Heart left ventricle (tissue), 16 donors: ENCODE measurements around the gene HIPK2. TPM values are rescaled to one million over a fixed set of nuclear protein-coding genes. Genes with fewer than 3 reads are reported as not detected.
A peak's percentile ranks its signal among the peaks of the same experiment; 100 is the strongest.

Source experiments
- ATAC-seq, 4 donors: fragments of 200-7000 bp; cut with Tn5 transposase; one replicate each; pipeline ENCODE4 v1.9.1; 2020 to 2022; ENCODE audit warnings: moderate library complexity in 4 of 4, mild to moderate bottlenecking in 3 of 4, moderate number of reproducible peaks in 1 of 4
- DNase-seq, 5 donors: peaks; one replicate each; pipeline ENCODE4 v3.0.0-alpha.2; 2020
- H3K27ac ChIP-seq, 12 donors: fragments of 200-600 bp; sonication (generic) in 4 of 12; one replicate each; pipeline versions ENCODE4 v1.5.0 to v1.8.0; 2016 to 2022; ENCODE audit warnings: mild to moderate bottlenecking in 2 of 12
- H3K27me3 ChIP-seq, 9 donors: fragments of 200-600 bp; sonication (generic) in 2 of 9; one replicate each; pipeline versions ENCODE4 v1.5.1 to v1.8.0; 2016 to 2022; ENCODE audit warnings: mild to moderate bottlenecking in 3 of 9
- H3K36me3 ChIP-seq, 9 donors: fragments of 200-600 bp; sonication (generic) in 2 of 9; one replicate each; pipeline versions ENCODE4 v1.5.0 to v1.8.0; 2018 to 2022; ENCODE audit warnings: mild to moderate bottlenecking in 2 of 9
- H3K4me1 ChIP-seq, 12 donors: fragments of 200-600 bp; sonication (generic) in 4 of 12; one replicate each; pipeline versions ENCODE4 v1.5.0 to v1.8.0; 2016 to 2022; ENCODE audit warnings: mild to moderate bottlenecking in 3 of 12
- H3K4me3 ChIP-seq, 12 donors: fragments of 200-600 bp; sonication (generic) in 4 of 12; one replicate each; pipeline versions ENCODE4 v1.5.0 to v1.8.0; 2017 to 2022; ENCODE audit warnings: mild to moderate bottlenecking in 9 of 12, moderate library complexity in 4 of 12
- H3K9me3 ChIP-seq, 12 donors: fragments of 200-600 bp; sonication (generic) in 4 of 12; one replicate each; pipeline versions ENCODE4 v1.5.0 to v1.8.0; 2016 to 2022; ENCODE audit warnings: mild to moderate bottlenecking in 1 of 12
- POLR2A ChIP-seq, 2 donors: fragments of 450-650 bp; IDR thresholded peaks; one replicate each; pipeline ENCODE4 v1.6.1; 2017; ENCODE audit warnings: antibody characterized with exemption in 2 of 2, mild to moderate bottlenecking in 2 of 2, moderate library complexity in 2 of 2
- WGBS, 4 donors: extraction: QIAGEN DNeasy Blood & Tissue Kit in 2 of 4; methylation state at CpG; one replicate each; pipeline versions ENCODE4 v1.1.5 to v1.1.7; 2013 to 2018; 5-methylcytosine and 5-hydroxymethylcytosine counted together
- intact Hi-C, 10 donors: fragments of 100-400 bp; cut with DNase I; formaldehyde crosslinking; loops; one replicate each; pipeline versions ENCODE4 v1.11.1 to v1.14.2; 2022
- polyA plus RNA-seq, 2 donors: library from polyadenylated mRNA; stranded (reverse); fragments of 200-250 nt; gene quantifications; one replicate each; pipeline ENCODE4 v1.2.3, GENCODE V29; 2013
- total RNA-seq, 9 donors: library from RNA; depleted of rRNA in 2 of 9; stranded (reverse); fragments of >200 nt in 2 of 9; fragmentation: NEBNext Ultra II Directional in 3 of 9; extraction: Animal tissue kit (Norgen Biotek cat#: 25700) in 3 of 9; gene quantifications; one replicate each; pipeline versions ENCODE4 v1.1.0 to v1.2.4, GENCODE V29; 2016 to 2023
- TF ChIP-seq, protein P1 (sequence below), 12 donors: fragments of 200-600 bp; sonication (generic) in 4 of 12; IDR thresholded peaks; one replicate each; pipeline versions ENCODE4 v1.5.0 to v1.8.0; 2018 to 2022; ENCODE audit warnings: antibody characterized with exemption in 12 of 12, mild to moderate bottlenecking in 5 of 12
- donor health status: ischemic (EF 13 %, LVEDD 7.1; RV severe dilation, severe dysfunction).
- donor health status: healthy with polysubstance abuse.
- donor health status: DM: no; HTN: yes; CAD: no.
- donor health status: DM: no; HTN: no; CAD: no.
- donor health status: ischemic (EF 25% LVEDD 6.9; RV normal size, moderate dysfunction).
- donor health status: ischemic (EF 25% LVEDD 5.7; RV mildly dilated, moderate dysfunction).
- donor health status: healthy.
- donor health status: DM: yes; HTN: yes; CAD: no.
- donor health status: ischemic (EF 35%, LVEDD 5.7; RV mildly dilated, moderate dysfunction).
- donor health status: nonischemic (EF 11% LVEDD 7.7; RV severe dilation, severe dysfunction).
- donor health status: DM: yes; HTN: yes; CAD: no.
- donor health status: PGD.
- donor health status: ischemic (EF 29% LVEDD 5.4; RV normal size, mild dysfunction).
- donor health status: nonischemic (EF 23%, LVEDD 6.1; RV moderate dilation, normal function).

Gene HIPK2
- total and polyA plus RNA-seq, 11 donors = 43.2 to 244 (median 143) TPM

- ATAC-seq = peak; percentile 40 to 79 (median 73)
- TF ChIP-seq, protein P1, sequence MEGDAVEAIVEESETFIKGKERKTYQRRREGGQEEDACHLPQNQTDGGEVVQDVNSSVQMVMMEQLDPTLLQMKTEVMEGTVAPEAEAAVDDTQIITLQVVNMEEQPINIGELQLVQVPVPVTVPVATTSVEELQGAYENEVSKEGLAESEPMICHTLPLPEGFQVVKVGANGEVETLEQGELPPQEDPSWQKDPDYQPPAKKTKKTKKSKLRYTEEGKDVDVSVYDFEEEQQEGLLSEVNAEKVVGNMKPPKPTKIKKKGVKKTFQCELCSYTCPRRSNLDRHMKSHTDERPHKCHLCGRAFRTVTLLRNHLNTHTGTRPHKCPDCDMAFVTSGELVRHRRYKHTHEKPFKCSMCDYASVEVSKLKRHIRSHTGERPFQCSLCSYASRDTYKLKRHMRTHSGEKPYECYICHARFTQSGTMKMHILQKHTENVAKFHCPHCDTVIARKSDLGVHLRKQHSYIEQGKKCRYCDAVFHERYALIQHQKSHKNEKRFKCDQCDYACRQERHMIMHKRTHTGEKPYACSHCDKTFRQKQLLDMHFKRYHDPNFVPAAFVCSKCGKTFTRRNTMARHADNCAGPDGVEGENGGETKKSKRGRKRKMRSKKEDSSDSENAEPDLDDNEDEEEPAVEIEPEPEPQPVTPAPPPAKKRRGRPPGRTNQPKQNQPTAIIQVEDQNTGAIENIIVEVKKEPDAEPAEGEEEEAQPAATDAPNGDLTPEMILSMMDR (IDR thresholded peaks at IDR 0.05) = no peak
- no peak for TF ChIP-seq POLR2A (IDR thresholded peaks at IDR 0.05)
- WGBS, 4 donors = 36 to 52% (median 43%) methylated on average over 1 of the region's 1 CpG
Measured at GRCh38 chr7:139598642-139599041, 179.2 kb downstream of the HIPK2 start.

GRCh38 chr7:139597028-139597427, 180.8 kb downstream of the HIPK2 start:
- peaks cover 0 to 18% (median 0%) of the 10 kb centered on the region in 12 donors for H3K4me1 ChIP-seq
- H3K36me3 ChIP-seq = peaks cover 7 to 100% (median 100%) of the 10 kb centered on the region in 9 donors
- H3K27me3 ChIP-seq = no peaks in the 10 kb centered on the region
- no peak overlapping the region for H3K4me3 ChIP-seq
- ATAC-seq = no peak
- 89 to 94% (median 92%) methylated on average over 5 of the region's 5 CpGs for WGBS, 4 donors
- H3K27ac ChIP-seq = no peak overlapping the region
- TF ChIP-seq, protein P1 (IDR thresholded peaks at IDR 0.05) = no peak
- TF ChIP-seq POLR2A (IDR thresholded peaks at IDR 0.05) = no peak
- no peak for DNase-seq
- H3K9me3 ChIP-seq = no peaks in the 10 kb centered on the region
- intact Hi-C loops = no loop called here

More at GRCh38 chr7:139598642-139599041, 179.2 kb downstream of the HIPK2 start:
- H3K27ac ChIP-seq = peak overlapping the region in 2 of 12 donors; percentile 8 to 22
- H3K9me3 ChIP-seq = no peaks in the 10 kb centered on the region
- H3K27me3 ChIP-seq = no peaks in the 10 kb centered on the region
- H3K4me1 ChIP-seq = peaks cover 0 to 32% (median 0%) of the 10 kb centered on the region in 12 donors
- H3K4me3 ChIP-seq = no peak overlapping the region
- intact Hi-C loops = no loop called here
- peaks cover 7 to 100% (median 100%) of the 10 kb centered on the region in 9 donors for H3K36me3 ChIP-seq
- DNase-seq = peak in 1 of 5 donors; percentile 29

- intact Hi-C loops = no loop called here
- no peak for TF ChIP-seq POLR2A (IDR thresholded peaks at IDR 0.05)
- TF ChIP-seq, protein P1 (IDR thresholded peaks at IDR 0.05) = no peak
- H3K27me3 ChIP-seq = no peaks in the 10 kb centered on the region
- H3K27ac ChIP-seq = no peak overlapping the region
- WGBS, 4 donors = 92 to 96% (median 93%) methylated on average over 17 of the region's 17 CpGs
- H3K9me3 ChIP-seq = no peaks in the 10 kb centered on the region
- peaks cover 0 to 16% (median 0%) of the 10 kb centered on the region in 12 donors for H3K4me1 ChIP-seq
- no peak for DNase-seq
- no peak for ATAC-seq
- H3K36me3 ChIP-seq = peaks cover 7 to 100% (median 100%) of the 10 kb centered on the region in 9 donors
- H3K4me3 ChIP-seq = no peak overlapping the region
Measured at GRCh38 chr7:139596626-139597025, 181.2 kb downstream of the HIPK2 start.

- DNase-seq = no peak
- H3K27me3 ChIP-seq = no peaks in the 10 kb centered on the region
- WGBS, 4 donors = 82 to 91% (median 88%) methylated on average over 5 of the region's 5 CpGs
- no peak overlapping the region for H3K4me3 ChIP-seq
- no peak for TF ChIP-seq POLR2A (IDR thresholded peaks at IDR 0.05)
- TF ChIP-seq, protein P1 (IDR thresholded peaks at IDR 0.05) = no peak
- H3K9me3 ChIP-seq = no peaks in the 10 kb centered on the region
- no peak overlapping the region for H3K27ac ChIP-seq
- peaks cover 7 to 100% (median 100%) of the 10 kb centered on the region in 9 donors for H3K36me3 ChIP-seq
- peaks cover 0 to 16% (median 0%) of the 10 kb centered on the region in 12 donors for H3K4me1 ChIP-seq
- intact Hi-C loops = no loop called here
- no peak for ATAC-seq
Measured at GRCh38 chr7:139595806-139596205, 182.0 kb downstream of the HIPK2 start.
